Measurements from ENCODE around the gene OR51B2.

The OR51B2 gene

GRCh38 chr11:5288108-5288905 is 35.8 kb downstream of the OR51B2 start:
- DNase-seq: no peak
- Histone ChIP-seq H3K27me3 (ENCODE audit: insufficient read depth, low read depth, severe bottlenecking) (peaks cover 56% of the 10 kb centered on the region), H3K36me3 (no peaks in the 10 kb centered on the region), H3K9me3 (ENCODE audit: severe bottlenecking) (no peaks in the 10 kb centered on the region), H3K4me3 (ENCODE audit: low read depth, low read length) (no peak overlapping the region), H3K27ac (no peak overlapping the region)
- TF ChIP-seq CTCF (IDR thresholded peaks at IDR 0.05; ENCODE audit: low read depth, low read length): no peak

GRCh38 chr11:5286901-5287300 is 37.2 kb downstream of the OR51B2 start:
- TF ChIP-seq CTCF (IDR thresholded peaks at IDR 0.05; ENCODE audit: low read depth, low read length): no peak
- DNase-seq: no peak
- Histone ChIP-seq H3K27ac (no peak overlapping the region), H3K27me3 (ENCODE audit: insufficient read depth, low read depth, severe bottlenecking) (peaks cover 49% of the 10 kb centered on the region), H3K36me3 (no peaks in the 10 kb centered on the region), H3K9me3 (ENCODE audit: severe bottlenecking) (no peaks in the 10 kb centered on the region), H3K4me3 (ENCODE audit: low read depth, low read length) (no peak overlapping the region)

GRCh38 chr11:5286351-5286750 is 37.7 kb downstream of the OR51B2 start:
- no peak for DNase-seq
- no peaks in the 10 kb centered on the region for H3K36me3 ChIP-seq
- no peak overlapping the region for H3K4me3 ChIP-seq (ENCODE audit: low read depth, low read length)
- no peak for TF ChIP-seq CTCF (IDR thresholded peaks at IDR 0.05; ENCODE audit: low read depth, low read length)
- H3K27me3 ChIP-seq (ENCODE audit: insufficient read depth, low read depth, severe bottlenecking): peaks cover 49% of the 10 kb centered on the region
- H3K27ac ChIP-seq: no peak overlapping the region
- no peaks in the 10 kb centered on the region for H3K9me3 ChIP-seq (ENCODE audit: severe bottlenecking)

GRCh38 chr11:5285703-5286340 is 38.3 kb downstream of the OR51B2 start:
- DNase-seq: no peak
- H3K36me3 ChIP-seq: no peaks in the 10 kb centered on the region
- no peak for TF ChIP-seq CTCF (IDR thresholded peaks at IDR 0.05; ENCODE audit: low read depth, low read length)
- H3K4me3 ChIP-seq (ENCODE audit: low read depth, low read length): no peak overlapping the region
- no peak overlapping the region for H3K27ac ChIP-seq
- peaks cover 44% of the 10 kb centered on the region for H3K27me3 ChIP-seq (ENCODE audit: insufficient read depth, low read depth, severe bottlenecking)
- H3K9me3 ChIP-seq (ENCODE audit: severe bottlenecking): no peaks in the 10 kb centered on the region

- Histone ChIP-seq H3K4me3 (ENCODE audit: low read depth, low read length) (no peak overlapping the region), H3K9me3 (ENCODE audit: severe bottlenecking) (no peaks in the 10 kb centered on the region), H3K27me3 (ENCODE audit: insufficient read depth, low read depth, severe bottlenecking) (peaks cover 45% of the 10 kb centered on the region), H3K27ac (no peak overlapping the region), H3K36me3 (no peaks in the 10 kb centered on the region)
- DNase-seq: no peak
- TF ChIP-seq CTCF (IDR thresholded peaks at IDR 0.05; ENCODE audit: low read depth, low read length): no peak
Measured at GRCh38 chr11:5284637-5285036, 39.5 kb downstream of the OR51B2 start.

Measured in WERI-Rb-1 (cell line).